ENCODE results near the gene DNAJC7.

DNA sequence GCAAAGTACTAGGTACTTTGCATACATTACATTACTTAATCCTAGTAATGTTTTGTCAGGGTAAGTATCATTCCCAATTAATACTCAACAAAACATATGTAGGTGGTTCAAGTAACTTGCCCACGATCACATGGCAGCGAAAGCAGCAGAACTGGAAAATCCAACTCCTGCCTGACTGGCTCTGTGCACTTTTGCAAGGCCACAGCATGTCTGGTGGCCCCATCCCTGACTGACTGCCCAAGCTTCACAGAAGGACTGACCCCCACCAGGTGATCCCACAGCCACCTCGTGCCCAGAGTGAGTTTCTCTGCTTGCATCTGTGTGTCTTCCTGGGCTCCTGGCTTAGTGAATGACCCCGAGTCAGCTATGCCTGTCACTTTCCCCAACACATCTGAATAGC is 39.2 kb downstream of the DNAJC7 start:
- TF ChIP-seq, protein P1, sequence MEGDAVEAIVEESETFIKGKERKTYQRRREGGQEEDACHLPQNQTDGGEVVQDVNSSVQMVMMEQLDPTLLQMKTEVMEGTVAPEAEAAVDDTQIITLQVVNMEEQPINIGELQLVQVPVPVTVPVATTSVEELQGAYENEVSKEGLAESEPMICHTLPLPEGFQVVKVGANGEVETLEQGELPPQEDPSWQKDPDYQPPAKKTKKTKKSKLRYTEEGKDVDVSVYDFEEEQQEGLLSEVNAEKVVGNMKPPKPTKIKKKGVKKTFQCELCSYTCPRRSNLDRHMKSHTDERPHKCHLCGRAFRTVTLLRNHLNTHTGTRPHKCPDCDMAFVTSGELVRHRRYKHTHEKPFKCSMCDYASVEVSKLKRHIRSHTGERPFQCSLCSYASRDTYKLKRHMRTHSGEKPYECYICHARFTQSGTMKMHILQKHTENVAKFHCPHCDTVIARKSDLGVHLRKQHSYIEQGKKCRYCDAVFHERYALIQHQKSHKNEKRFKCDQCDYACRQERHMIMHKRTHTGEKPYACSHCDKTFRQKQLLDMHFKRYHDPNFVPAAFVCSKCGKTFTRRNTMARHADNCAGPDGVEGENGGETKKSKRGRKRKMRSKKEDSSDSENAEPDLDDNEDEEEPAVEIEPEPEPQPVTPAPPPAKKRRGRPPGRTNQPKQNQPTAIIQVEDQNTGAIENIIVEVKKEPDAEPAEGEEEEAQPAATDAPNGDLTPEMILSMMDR (IDR thresholded peaks at IDR 0.05): no peak
- TF ChIP-seq POLR2A (IDR thresholded peaks at IDR 0.05): no peak

Data from lower leg skin (tissue), 3 donors.